ENCODE data around the gene TAF1C.

GRCh38 chr16:84174396-84174795 lies 12.5 kb downstream of the TAF1C start:
- TF ChIP-seq CTCF (IDR thresholded peaks at IDR 0.05; ENCODE audit: low read length) (no peak), EZH2 (IDR thresholded peaks at IDR 0.05; ENCODE audit: borderline replicate concordance, low read length) (no peak)

Data from OCI-LY1 (cell line).